ENCODE data around the gene PRKCA.

Gene PRKCA

GRCh38 chr17:66793814-66794213, 491.4 kb downstream of the PRKCA start:
- TF ChIP-seq TEAD4 (IDR thresholded peaks at IDR 0.05) (no peak), NFIC (IDR thresholded peaks at IDR 0.05) (no peak), YY1 (IDR thresholded peaks at IDR 0.05; ENCODE audit: low read depth) (no peak), TAF1 (IDR thresholded peaks at IDR 0.05; ENCODE audit: low read depth) (no peak), EP300 (IDR thresholded peaks at IDR 0.05; ENCODE audit: borderline replicate concordance) (no peak), CREB1 (IDR thresholded peaks at IDR 0.05; ENCODE audit: low read depth) (no peak), RAD21 (IDR thresholded peaks at IDR 0.05; ENCODE audit: low read depth) (no peak), ZBTB7A (IDR thresholded peaks at IDR 0.05; ENCODE audit: low read depth) (no peak), TCF12 (IDR thresholded peaks at IDR 0.05; ENCODE audit: low read depth) (no peak), EGR1 (IDR thresholded peaks at IDR 0.05) (no peak)
- TF ChIP-seq, protein P1, sequence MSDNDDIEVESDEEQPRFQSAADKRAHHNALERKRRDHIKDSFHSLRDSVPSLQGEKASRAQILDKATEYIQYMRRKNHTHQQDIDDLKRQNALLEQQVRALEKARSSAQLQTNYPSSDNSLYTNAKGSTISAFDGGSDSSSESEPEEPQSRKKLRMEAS (IDR thresholded peaks at IDR 0.05): no peak

DNA sequence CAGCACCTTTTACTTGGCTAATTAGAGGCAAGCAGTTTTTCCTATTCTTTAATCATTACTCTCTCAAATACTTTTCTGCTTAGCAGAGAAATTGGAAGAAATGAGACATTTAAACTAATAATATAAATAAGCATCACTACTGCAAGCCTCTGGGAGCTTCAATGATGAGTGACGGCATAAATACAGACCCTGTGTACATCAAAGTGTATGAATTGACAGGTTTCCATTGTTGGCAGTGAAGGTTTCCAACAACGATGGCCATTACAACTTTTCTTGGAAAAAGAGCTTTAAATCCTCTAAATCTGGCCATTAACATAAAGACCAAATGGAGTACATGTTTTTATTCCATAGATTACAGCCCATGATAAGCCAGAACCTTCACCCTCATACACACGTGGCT, 493.1 kb downstream of the PRKCA start:
- TF ChIP-seq FOXM1 (IDR thresholded peaks at IDR 0.05; ENCODE audit: borderline replicate concordance, low read depth) (no peak), TCF12 (IDR thresholded peaks at IDR 0.05; ENCODE audit: low read depth) (no peak), RAD21 (IDR thresholded peaks at IDR 0.05; ENCODE audit: low read depth) (no peak), EP300 (IDR thresholded peaks at IDR 0.05; ENCODE audit: borderline replicate concordance) (no peak), CREB1 (IDR thresholded peaks at IDR 0.05; ENCODE audit: low read depth) (no peak), CEBPB (IDR thresholded peaks at IDR 0.05) (no peak), TEAD4 (IDR thresholded peaks at IDR 0.05) (no peak), EGR1 (IDR thresholded peaks at IDR 0.05) (no peak), TAF1 (IDR thresholded peaks at IDR 0.05; ENCODE audit: low read depth) (no peak)
- TF ChIP-seq, protein P2, sequence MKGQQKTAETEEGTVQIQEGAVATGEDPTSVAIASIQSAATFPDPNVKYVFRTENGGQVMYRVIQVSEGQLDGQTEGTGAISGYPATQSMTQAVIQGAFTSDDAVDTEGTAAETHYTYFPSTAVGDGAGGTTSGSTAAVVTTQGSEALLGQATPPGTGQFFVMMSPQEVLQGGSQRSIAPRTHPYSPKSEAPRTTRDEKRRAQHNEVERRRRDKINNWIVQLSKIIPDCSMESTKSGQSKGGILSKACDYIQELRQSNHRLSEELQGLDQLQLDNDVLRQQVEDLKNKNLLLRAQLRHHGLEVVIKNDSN (IDR thresholded peaks at IDR 0.05): no peak
- TF ChIP-seq, protein P1 (IDR thresholded peaks at IDR 0.05): no peak

GRCh38 chr17:66799849-66800537, 497.6 kb downstream of the PRKCA start:
- TF ChIP-seq, protein P2 (IDR thresholded peaks at IDR 0.05): no peak
- TF ChIP-seq FOXM1 (IDR thresholded peaks at IDR 0.05; ENCODE audit: borderline replicate concordance, low read depth) (no peak), REST (IDR thresholded peaks at IDR 0.05; ENCODE audit: low read depth) (no peak), TAF1 (IDR thresholded peaks at IDR 0.05; ENCODE audit: low read depth) (no peak)
- TF ChIP-seq, protein P1 (IDR thresholded peaks at IDR 0.05): no peak

DNA sequence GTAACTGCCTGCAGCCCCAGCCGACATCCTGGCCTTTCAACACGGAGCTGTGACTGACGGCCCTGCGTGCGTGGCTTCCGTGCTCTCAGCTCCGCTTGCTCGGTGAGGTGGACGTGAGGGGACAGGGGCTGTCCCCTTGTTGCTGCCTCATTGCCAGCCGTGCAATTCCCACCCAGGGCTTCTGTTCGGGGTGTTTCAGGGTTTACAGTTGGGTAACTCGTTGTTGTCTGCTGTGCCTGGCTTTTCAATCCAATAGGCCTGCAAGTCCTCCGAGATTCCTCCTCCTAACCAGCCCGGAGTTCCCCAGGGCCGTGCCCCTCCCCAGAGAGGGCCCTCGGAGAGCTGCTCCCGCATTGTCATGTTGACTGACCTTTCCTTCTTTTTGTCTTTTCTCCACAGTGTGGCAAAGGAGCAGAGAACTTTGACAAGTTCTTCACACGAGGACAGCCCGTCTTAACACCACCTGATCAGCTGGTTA, 501.1 kb downstream of the PRKCA start:
- TF ChIP-seq TEAD4 (IDR thresholded peaks at IDR 0.05) (no peak), TCF12 (IDR thresholded peaks at IDR 0.05; ENCODE audit: low read depth) (no peak), NFIC (IDR thresholded peaks at IDR 0.05) (no peak), FOXM1 (IDR thresholded peaks at IDR 0.05; ENCODE audit: borderline replicate concordance, low read depth) (no peak), CREB1 (IDR thresholded peaks at IDR 0.05; ENCODE audit: low read depth) (no peak), TAF1 (IDR thresholded peaks at IDR 0.05; ENCODE audit: low read depth) (no peak), YY1 (IDR thresholded peaks at IDR 0.05; ENCODE audit: low read depth) (no peak), CEBPB (IDR thresholded peaks at IDR 0.05) (no peak), EGR1 (IDR thresholded peaks at IDR 0.05) (no peak), EP300 (IDR thresholded peaks at IDR 0.05; ENCODE audit: borderline replicate concordance) (no peak), ZBTB7A (IDR thresholded peaks at IDR 0.05; ENCODE audit: low read depth) (no peak)
- TF ChIP-seq, protein P1 (IDR thresholded peaks at IDR 0.05): no peak

GRCh38 chr17:66805567-66805966, 503.2 kb downstream of the PRKCA start:
- TF ChIP-seq, protein P2 (IDR thresholded peaks at IDR 0.05): no peak
- TF ChIP-seq ZBTB7A (IDR thresholded peaks at IDR 0.05; ENCODE audit: low read depth): no peak

DNA sequence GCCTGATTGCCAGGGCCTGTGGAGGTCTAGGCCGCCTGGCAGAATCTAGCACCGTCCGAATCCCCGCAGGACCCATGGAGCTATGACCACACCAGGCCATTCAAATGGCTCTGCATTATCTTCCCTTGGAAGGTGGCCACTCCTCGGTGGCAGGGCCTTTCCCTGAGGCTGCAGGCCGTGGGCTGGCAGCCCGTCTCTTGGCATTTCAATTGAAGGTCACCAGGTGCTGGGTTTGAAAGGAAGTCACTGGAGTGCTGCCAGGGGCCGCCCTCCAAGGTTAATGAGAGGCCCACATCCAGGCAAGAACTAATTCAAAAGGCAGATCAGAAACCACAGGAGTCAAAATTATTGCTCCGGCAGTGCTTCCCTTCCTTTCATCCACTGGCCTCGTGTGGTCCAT, 504.8 kb downstream of the PRKCA start:
- TF ChIP-seq TCF12 (IDR thresholded peaks at IDR 0.05; ENCODE audit: low read depth) (no peak), NFIC (IDR thresholded peaks at IDR 0.05) (0 out of 2 replicates have a peak, but pooled peaks have one; percentile 28)

GRCh38 chr17:66809408-66809807, 507.0 kb downstream of the PRKCA start:
- TF ChIP-seq CREB1 (IDR thresholded peaks at IDR 0.05; ENCODE audit: low read depth) (no peak), RAD21 (IDR thresholded peaks at IDR 0.05; ENCODE audit: low read depth) (no peak), EP300 (IDR thresholded peaks at IDR 0.05; ENCODE audit: borderline replicate concordance) (no peak), TAF1 (IDR thresholded peaks at IDR 0.05; ENCODE audit: low read depth) (no peak), EGR1 (IDR thresholded peaks at IDR 0.05) (no peak), FOXM1 (IDR thresholded peaks at IDR 0.05; ENCODE audit: borderline replicate concordance, low read depth) (no peak), NFIC (IDR thresholded peaks at IDR 0.05) (no peak), CEBPB (IDR thresholded peaks at IDR 0.05) (no peak), ZBTB7A (IDR thresholded peaks at IDR 0.05; ENCODE audit: low read depth) (no peak), YY1 (IDR thresholded peaks at IDR 0.05; ENCODE audit: low read depth) (no peak), REST (IDR thresholded peaks at IDR 0.05; ENCODE audit: low read depth) (no peak), TEAD4 (IDR thresholded peaks at IDR 0.05) (no peak)
- TF ChIP-seq, protein P1 (IDR thresholded peaks at IDR 0.05): no peak
- TF ChIP-seq, protein P2 (IDR thresholded peaks at IDR 0.05): no peak
